T47D (cell line): ENCODE results near the gene GNG4.
A peak's percentile ranks its signal among the peaks of the same experiment; 100 is the strongest.
"Not testable (repeated sequence)": the region's sequence is repeated elsewhere in the genome, so short reads cannot be mapped to it uniquely, and the experiment has no call there.

Source experiments
- DNase-seq, 2 experiments: peaks; one replicate each; pipeline versions ENCODE4 v3.0.0 to v3.0.0-alpha.2; 2011 to 2012; ENCODE audit warnings: low read depth in 1 of 2, low spot score in 1 of 2
- JUND ChIP-seq: IDR thresholded peaks from 2 replicates; pipeline ENCODE4 v1.6.1; 2012; ENCODE audit warnings: low read depth
- in situ Hi-C: cut with HindIII; loops from 2 replicates; pipeline ENCODE4 v1.10.0; 2016; ENCODE audit warnings: low sequenced_read_pairs, low pct_unique_long_range_greater_than_20kb

Gene GNG4

DNA sequence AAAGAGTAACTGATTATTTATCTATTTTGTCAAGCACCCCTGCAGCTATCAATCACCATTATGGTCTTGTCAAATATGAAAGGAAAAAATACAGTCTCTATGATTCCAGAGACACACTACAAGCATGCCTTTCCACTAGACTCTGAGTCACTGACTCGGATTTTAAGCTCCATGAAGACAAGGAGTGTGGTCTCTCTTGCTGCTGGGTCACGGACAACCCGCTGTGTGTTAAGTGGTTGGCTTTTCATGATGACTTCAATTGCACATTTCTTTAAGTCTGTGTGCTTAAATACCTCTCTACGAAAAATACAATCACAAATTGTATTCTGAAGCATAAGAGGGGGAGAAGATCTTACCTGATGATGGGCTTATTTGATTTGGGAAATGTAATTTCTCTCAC is 14.0 kb upstream of the GNG4 start:
- DNase-seq, result no peak
- in situ Hi-C loops, result no loop called here
- no peak for TF ChIP-seq JUND

DNA sequence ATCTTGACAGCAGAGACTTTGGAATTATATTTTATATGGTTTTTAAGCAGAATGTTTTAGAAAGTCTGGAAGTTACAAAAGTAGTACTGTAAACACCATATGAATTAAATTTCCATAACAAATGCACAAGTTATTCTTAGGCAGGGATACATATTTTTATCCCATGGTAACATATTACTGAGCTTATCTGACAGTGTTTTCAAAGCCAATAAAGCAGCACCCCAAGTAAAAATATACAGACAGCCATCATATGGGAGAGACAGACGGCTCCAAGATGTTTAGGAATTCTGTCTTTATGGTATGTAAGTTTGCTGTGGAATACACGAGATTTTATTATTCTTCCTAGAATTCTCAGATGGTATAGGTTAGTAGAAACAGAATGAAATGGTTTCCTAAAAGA is 12.0 kb upstream of the GNG4 start:
- TF ChIP-seq JUND, result no peak
- no peak for DNase-seq
- in situ Hi-C loops, result no loop called here

DNA sequence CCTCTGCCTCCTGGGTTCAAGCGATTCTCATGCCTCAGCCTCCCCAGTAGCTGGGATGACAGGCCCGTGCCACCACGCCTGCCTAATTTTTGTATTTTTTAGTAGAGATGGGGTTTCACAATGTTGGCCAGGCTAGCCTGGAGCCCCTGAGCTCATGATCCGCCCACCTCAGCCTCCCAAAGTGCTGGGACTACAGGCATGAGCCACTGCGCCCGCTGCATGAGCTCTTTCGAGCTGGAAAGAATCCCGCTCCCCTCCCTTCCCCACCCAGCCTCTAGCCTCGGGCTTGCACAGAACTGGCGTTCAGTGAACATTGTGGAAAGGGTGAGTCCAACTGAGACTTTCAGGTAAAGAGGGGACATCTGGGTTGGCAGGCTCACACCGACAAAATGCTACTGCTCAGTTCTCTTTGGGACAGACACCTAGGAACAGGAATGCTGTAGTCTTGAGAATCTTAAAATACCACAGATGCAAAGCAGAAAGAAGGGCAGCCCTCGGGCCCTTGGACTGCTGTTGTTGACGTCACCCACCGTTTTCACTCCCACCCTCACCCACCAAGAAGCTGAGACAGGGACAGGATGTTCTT is 9.7 kb upstream of the GNG4 start:
- DNase-seq, result no peak
- in situ Hi-C loops, result no loop called here
- no peak for TF ChIP-seq JUND

DNA sequence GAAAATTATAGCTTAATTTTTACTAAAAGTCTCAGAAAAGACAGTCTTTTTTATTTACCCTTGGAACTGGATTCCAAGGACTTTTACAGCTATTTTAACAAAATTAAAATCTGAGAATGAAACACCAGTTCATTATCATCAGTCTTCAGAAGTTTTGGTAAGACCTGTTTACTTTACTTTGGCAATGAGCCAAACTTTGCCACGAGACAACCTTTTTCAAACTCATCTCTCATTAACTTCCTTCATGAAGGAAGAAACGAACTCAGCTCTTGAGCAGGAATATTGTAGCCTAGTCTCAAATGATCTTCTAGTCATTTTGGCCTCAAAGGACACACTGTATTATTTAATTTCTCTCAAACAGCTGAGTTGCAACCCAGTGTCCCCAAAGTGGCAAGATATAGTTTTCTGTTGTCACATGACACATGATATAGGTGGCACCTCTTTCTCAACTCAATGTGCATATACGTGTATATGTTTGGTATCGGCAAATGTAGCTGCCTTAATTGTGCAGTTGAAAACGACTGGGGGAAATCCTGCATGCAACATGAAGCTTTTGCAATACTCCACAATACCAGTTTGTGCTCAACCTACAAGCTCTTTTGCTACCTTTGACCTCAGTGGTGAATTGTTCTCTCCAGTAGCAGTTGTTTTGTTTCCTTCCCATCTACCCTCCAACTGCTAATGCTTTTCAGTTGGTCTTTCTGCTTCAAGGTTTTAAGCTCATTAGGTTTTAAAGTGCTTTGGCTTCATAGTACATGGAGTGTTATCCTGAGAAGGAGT is 8.4 kb upstream of the GNG4 start:
- peak in 1 of 2 experiments; percentile 37 for DNase-seq
- no peak for TF ChIP-seq JUND
- in situ Hi-C loops, result no loop called here

DNA sequence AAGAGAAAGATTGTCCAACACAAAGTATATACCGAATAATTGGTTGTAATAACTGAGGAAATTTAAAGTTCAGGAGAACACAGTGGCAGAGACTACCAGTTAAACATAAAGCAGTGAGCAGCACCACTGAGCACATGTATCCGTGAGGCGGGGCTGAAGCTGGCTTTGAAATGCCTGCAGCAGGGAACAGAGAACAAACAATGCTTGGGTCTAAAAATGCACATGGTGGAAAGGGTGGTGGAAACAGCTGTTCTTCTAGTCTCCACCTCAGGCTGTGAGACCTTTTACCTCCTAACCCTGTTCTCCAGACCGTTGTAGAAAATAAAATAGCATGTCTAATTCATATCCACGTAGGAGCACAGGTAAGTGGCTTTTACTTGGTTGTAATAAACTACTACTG is 7.7 kb upstream of the GNG4 start:
- DNase-seq, result no peak
- in situ Hi-C loops, result no loop called here
- TF ChIP-seq JUND, result no peak

DNA sequence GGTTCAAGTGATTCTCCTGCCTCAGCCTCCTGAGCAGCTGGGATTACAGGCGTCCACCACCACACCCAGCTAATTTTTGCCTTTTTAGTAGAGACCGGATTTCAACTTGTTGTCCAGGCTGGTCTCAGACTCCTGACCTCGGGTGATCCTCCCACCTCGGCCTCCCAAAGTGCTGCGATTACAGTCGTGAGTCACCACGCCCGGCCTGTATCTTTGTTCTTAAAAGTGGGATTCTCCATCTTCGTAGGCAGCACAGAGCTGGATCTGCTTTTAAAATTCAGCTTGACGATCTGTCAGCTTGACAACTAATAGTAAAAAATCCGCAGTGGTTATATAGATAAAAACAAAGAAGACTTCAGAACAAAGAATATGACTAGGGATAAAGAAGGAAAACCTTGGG is 2.8 kb upstream of the GNG4 start:
- DNase-seq, result no peak
- TF ChIP-seq JUND, result no peak
- in situ Hi-C loops, result no loop called here

DNA sequence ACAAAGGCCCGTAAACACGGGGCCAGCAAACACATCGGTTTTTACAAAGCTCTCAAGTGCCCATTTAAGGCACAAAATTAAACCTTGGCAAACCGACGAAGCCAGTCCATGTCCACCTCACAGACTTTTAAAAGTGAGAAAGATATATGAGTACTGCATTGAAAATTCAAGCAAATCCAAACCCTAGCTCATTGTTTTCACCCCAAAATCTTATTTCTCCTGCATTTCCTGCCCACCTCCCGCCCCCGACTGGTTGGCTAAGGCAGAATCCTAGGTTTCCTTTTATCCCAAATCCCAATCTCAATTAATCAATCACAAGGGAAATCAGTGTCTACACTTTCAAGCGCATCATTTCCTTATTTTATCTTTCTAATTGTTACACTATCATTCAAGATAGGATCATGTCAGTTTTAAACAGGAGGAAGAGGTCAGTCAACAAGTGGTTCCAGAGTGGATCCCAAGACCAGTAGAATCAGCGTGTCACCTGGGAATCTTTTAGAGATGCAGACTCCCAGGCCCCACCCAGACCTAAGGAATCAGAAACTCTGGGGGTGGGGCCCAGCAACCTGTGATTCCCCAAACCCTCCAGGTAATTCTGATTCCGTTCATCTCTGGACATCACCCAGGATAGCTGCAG is 1.7 kb upstream of the GNG4 start:
- no peak for TF ChIP-seq JUND
- DNase-seq, result no peak
- in situ Hi-C loops, result no loop called here

DNA sequence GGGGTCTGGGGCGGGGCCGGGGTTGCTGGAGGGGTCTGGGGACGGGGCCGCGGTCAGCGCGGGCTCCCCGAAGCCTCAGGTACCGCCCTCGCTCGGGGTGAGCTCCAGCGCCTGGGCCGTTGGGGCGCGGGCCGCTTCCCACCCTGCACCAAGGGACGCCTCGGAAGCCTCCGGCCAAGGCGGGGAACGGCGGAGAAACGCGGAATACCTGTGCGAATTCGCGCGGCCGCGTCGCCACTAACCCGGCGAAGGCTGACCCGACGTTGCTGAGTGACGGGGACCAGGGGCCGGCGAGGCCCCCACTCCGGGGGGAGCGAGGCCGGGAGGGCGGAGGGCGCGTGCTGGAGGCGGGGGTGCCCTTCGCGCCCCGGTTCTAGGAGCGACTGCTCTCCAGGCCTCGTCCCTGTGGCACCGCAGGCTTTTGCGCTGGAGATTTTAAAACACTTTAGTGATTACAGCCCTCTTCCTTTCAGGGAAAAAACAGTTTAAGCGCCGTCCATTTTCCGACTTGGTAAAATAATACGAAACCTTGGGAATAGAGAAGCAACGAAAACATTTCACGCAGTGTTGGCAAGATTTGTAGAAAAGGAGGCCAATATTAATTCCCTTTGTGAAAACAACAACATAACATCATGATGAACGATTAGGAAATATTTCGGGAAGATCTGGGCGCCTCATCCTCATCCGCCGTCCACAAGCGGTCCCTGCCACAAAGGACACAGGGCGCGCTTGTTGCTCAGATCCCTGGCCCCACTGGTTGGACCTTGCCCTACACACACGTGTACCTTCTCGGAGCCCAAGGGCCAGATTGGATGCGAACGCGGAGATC is 971 bp upstream of the GNG4 start:
- in situ Hi-C loops, result no loop called here
- no peak for TF ChIP-seq JUND
- no peak for DNase-seq

DNA sequence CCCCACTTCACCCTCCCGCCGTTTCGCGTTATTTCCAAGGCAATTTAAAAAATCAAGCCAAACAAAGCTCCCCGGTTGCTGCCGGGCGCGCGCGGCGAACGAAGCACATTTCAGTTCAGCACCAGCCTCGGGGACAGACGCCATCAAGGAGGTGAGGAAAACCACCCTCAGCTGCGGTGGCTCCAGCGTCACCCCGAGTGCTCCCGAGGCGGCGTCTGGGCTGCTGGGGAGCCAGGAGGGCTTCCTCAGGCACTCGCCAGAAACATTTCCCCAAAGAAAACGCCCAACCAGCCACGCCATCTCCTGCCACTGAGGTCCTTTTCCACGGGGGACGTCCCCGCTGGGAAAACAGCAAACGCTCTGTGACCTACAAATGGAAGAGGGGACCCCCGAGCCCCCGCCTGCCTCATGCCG is 623 bp downstream of the GNG4 start:
- TF ChIP-seq JUND, result no peak
- in situ Hi-C loops, result no loop called here
- peak; percentile 82 to 88 for DNase-seq

DNA sequence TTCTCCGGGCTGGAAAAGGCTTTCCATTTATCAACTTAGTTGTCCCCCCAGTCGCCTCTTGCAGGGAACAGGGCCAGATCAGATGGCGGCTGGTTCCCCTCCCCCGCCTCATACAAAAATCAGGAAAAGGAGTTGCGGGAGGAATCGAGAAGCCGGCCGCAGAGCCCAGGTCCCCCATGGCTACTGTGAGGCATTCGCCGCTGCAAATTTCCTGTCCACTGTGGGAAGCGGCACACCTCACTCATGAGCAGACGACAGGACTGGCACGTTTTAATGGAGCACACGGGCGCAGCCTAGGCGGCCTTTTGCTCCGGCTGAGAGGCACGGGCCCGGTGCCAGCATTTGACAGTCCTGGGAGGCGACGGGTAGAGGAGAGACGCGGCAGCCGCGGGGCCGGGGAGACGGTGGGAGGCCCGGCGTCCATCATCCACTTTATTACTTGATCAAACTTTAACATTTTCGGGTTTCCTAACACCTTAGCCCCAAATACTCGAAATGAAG is 1.1 kb downstream of the GNG4 start:
- no peak for TF ChIP-seq JUND

DNA sequence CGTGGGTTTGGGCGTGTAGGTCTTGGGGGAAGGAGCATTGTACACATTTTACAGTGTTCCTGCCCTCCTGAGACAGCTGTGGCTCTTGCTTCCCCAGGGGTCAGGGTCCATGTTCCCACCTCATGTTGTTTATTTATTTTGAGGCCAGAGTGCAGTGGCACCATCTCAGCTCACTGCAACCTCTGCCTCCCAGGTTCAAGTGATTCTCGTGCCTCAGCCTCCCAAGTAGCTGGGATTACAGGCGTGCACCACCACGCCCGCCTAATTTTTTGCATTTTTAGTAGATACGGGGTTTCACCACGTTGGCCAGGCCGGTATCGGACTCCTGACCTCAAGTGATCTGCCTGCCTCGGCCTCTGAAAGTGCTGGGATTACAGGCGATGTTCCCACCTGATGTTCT is 2.0 kb downstream of the GNG4 start:
- DNase-seq, in situ Hi-C loops: not testable (repeated sequence)

More for the DNA sequence above, 1.1 kb downstream of the GNG4 start:
- DNase-seq, result peak in 1 of 2 experiments; percentile 31
- in situ Hi-C loops, result no loop called here

DNA sequence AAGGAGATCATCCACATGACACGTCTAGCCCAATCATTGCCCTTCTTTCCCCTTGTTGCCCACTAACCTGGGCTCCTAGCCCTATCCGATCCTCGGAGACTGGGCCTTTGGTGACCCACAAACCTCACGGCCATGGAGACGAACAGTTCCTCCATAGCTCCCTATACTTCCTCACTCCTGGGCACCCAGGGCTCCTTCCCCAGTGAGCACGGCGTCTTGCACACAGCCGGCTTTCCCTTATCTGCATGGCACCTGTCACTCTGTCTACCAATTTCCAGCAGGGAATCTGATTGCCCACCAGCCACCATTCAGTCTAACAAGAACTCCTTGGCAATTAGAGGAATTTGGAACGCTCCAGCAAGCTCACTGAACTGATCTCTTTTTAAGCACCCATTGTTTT is 3.1 kb downstream of the GNG4 start:
- in situ Hi-C loops, result no loop called here
- TF ChIP-seq JUND, result no peak
- DNase-seq, result no peak
